Measurements from ENCODE around the gene CD93.

CD93 gene

DNA sequence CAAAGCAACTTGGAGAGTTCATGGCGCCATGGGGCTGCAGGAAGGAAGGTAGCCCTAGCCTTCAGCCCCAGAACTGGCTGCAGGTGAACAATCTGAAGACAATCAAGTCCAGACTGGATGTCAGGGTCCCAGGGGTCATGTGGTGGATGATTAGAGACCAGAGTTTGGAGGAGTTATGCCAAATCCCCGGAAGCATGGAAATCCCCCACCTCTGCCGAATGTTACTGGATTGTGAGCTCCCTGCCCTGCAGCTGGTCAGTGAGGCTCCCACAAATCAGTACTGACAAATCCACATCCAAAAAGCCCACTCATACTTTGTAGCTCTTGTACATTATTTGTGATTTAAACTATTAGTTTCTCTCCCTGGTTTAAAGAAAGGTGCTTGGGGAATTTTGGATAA lies 21.3 kb upstream of the CD93 start:
- H3K4me3 ChIP-seq (ENCODE audit: low read depth, low read length), result no peak overlapping the region
- no peaks in the 10 kb centered on the region for H3K27me3 ChIP-seq (replicated peaks)
- H3K27ac ChIP-seq, result no peak overlapping the region
- no peak for DNase-seq
- no peaks in the 10 kb centered on the region for H3K36me3 ChIP-seq (replicated peaks)
- in situ Hi-C loops (cut with HindIII; ENCODE audit: low pct_ligation_motif_present, low sequenced_read_pairs), result no loop called here
- TF ChIP-seq, protein P1, sequence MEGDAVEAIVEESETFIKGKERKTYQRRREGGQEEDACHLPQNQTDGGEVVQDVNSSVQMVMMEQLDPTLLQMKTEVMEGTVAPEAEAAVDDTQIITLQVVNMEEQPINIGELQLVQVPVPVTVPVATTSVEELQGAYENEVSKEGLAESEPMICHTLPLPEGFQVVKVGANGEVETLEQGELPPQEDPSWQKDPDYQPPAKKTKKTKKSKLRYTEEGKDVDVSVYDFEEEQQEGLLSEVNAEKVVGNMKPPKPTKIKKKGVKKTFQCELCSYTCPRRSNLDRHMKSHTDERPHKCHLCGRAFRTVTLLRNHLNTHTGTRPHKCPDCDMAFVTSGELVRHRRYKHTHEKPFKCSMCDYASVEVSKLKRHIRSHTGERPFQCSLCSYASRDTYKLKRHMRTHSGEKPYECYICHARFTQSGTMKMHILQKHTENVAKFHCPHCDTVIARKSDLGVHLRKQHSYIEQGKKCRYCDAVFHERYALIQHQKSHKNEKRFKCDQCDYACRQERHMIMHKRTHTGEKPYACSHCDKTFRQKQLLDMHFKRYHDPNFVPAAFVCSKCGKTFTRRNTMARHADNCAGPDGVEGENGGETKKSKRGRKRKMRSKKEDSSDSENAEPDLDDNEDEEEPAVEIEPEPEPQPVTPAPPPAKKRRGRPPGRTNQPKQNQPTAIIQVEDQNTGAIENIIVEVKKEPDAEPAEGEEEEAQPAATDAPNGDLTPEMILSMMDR (IDR thresholded peaks at IDR 0.05; ENCODE audit: low read depth, low read length, missing control alignments), result no peak

DNA sequence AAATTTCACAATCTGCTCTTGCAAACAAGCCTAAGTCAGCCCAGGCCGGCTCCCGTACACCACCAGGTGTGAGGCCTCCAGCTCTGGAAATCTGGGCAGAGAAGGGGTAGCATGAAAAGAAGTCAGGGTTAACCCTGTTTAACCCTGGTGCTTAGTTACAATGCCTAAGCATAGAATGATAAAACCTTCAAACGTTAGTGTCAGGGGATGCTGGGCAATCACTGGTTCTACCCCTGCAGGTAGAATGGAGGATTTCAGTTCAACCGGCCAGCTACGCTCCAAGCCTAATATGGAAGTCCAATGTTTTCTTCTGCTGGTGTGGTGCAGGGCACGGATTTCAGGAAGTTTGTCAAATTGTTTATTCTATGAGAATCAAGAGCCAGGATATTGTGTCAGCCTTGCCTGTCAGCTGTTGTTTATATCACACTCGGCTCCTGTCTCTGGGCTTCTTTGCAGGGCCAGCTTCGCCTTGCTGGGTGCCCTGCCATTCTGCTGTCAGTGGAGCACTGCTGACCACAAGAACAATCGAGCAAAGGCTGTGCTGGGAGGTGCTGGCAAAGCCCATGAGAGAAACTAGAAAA lies 20.2 kb upstream of the CD93 start:
- Histone ChIP-seq H3K36me3 (replicated peaks) (no peaks in the 10 kb centered on the region), H3K4me3 (ENCODE audit: low read depth, low read length) (no peak overlapping the region), H3K27ac (no peak overlapping the region), H3K27me3 (replicated peaks) (no peaks in the 10 kb centered on the region)
- in situ Hi-C loops (cut with HindIII; ENCODE audit: low pct_ligation_motif_present, low sequenced_read_pairs), result no loop called here
- TF ChIP-seq, protein P1 (IDR thresholded peaks at IDR 0.05; ENCODE audit: low read depth, low read length, missing control alignments), result peak; percentile 35
- DNase-seq, result no peak

DNA sequence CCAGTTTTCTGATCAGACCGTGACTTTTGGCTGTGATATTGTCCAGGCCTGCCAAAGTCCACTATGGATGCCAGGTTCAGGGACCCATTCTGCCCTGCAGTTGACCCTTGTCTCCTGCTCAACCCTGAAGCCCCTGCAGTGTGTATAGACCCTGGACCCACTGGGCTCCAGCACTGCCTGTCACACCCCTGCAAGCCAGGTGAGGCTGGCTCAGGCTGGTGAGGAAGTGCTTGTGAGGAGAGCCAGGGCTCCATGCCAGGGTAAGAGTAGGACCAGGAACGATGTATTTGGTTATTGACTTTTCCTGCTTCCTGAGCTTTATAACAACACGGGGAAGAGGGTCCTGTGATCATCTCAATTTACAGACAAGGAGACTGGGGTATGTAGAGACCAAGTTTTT lies 19.1 kb upstream of the CD93 start:
- TF ChIP-seq, protein P1 (IDR thresholded peaks at IDR 0.05; ENCODE audit: low read depth, low read length, missing control alignments), result no peak
- in situ Hi-C loops (cut with HindIII; ENCODE audit: low pct_ligation_motif_present, low sequenced_read_pairs), result no loop called here
- no peak overlapping the region for H3K4me3 ChIP-seq (ENCODE audit: low read depth, low read length)
- H3K27me3 ChIP-seq (replicated peaks), result no peaks in the 10 kb centered on the region
- H3K27ac ChIP-seq, result no peak overlapping the region
- DNase-seq, result no peak
- no peaks in the 10 kb centered on the region for H3K36me3 ChIP-seq (replicated peaks)

GRCh38 chr20:23103284-23104018 lies 17.3 kb upstream of the CD93 start:
- no peak for DNase-seq
- H3K4me3 ChIP-seq (ENCODE audit: low read depth, low read length), result no peak overlapping the region
- in situ Hi-C loops (cut with HindIII; ENCODE audit: low pct_ligation_motif_present, low sequenced_read_pairs), result no loop called here
- no peaks in the 10 kb centered on the region for H3K36me3 ChIP-seq (replicated peaks)
- no peak overlapping the region for H3K27ac ChIP-seq
- no peaks in the 10 kb centered on the region for H3K27me3 ChIP-seq (replicated peaks)
- TF ChIP-seq, protein P1 (IDR thresholded peaks at IDR 0.05; ENCODE audit: low read depth, low read length, missing control alignments), result no peak

DNA sequence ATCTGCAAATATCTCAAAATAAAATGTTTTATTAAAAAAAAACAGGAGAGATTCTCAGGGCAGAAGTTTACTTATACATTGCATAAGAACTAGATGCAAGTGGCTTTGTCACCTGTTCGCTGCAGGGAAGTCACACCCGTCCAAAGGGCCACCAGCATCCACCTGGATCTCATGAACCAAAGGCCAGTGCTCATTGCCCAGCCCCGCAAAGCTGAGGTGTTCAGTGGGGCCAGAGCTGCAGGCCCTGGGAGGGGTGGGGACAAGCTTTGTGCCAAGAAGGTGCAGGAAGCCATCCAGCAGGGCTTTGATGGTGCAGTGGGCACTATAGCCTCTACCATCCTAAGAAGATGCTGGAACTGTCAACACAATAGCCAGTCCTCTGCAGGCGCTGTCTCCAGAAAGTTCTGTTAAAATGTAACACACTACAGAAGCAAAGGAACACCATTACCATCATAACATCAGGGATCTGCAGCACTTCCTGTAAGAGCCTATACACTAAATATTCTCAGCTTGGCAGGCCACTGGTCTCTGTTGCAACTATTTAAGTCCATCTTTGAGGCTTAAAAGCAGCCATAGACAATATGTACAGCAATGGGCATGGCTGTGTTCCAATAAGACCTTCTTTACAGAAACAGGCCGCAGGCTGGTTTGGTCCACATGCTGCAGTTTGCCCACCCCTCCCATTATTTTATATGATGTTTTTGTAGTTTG lies 15.7 kb upstream of the CD93 start:
- Histone ChIP-seq H3K36me3 (replicated peaks) (no peaks in the 10 kb centered on the region), H3K27ac (no peak overlapping the region), H3K27me3 (replicated peaks) (no peaks in the 10 kb centered on the region), H3K4me3 (ENCODE audit: low read depth, low read length) (no peak overlapping the region)
- in situ Hi-C loops (cut with HindIII; ENCODE audit: low pct_ligation_motif_present, low sequenced_read_pairs), result no loop called here
- TF ChIP-seq, protein P1 (IDR thresholded peaks at IDR 0.05; ENCODE audit: low read depth, low read length, missing control alignments), result no peak
- no peak for DNase-seq

Measured in brain microvascular endothelial cell (primary cell).